Measurements from ENCODE around the gene GABRA5. TPM values are rescaled to one million over a fixed set of nuclear protein-coding genes. Genes with fewer than 3 reads are reported as not detected.
"Not testable (repeated sequence)": the region's sequence is repeated elsewhere in the genome, so short reads cannot be mapped to it uniquely, and the experiment has no call there.

The GABRA5 gene
- total and polyA plus RNA-seq, 4 donors: not detected

GRCh38 chr15:26891448-26892181 is 24.8 kb downstream of the GABRA5 start:
- Histone ChIP-seq H3K9me3 (ENCODE audit: control insufficient read depth, low read length) (no peaks in the 10 kb centered on the region), H3K27me3 (ENCODE audit: control insufficient read depth in 1 of 2, insufficient read depth in 2 of 2, low read length in 1 of 2) (no peaks in the 10 kb centered on the region), H3K4me1 (ENCODE audit: control insufficient read depth in 1 of 2, insufficient read depth in 2 of 2, low read length in 2 of 2) (no peaks in the 10 kb centered on the region), H3K4me3 (ENCODE audit: low read length in 2 of 2) (no peak overlapping the region), H3K27ac (ENCODE audit: low read depth in 1 of 2, low read length in 2 of 2) (no peak overlapping the region), H3K36me3 (ENCODE audit: control insufficient read depth in 1 of 2, insufficient read depth in 2 of 2, low read length in 1 of 2) (no peaks in the 10 kb centered on the region)
- 2 to 3% methylated on average over 37 of the region's 37 CpGs for WGBS, 2 donors
- ATAC-seq (ENCODE audit: low FRiP score) (no peak), DNase-seq (peak in 1 of 2 donors; percentile 80)
- intact Hi-C loops (cut with DNase I): loop anchor here (5.0 to 10.0 kb wide), 2 partner anchors 126 to 1233 kb away; no protein-coding TSS in a partner anchor

DNA sequence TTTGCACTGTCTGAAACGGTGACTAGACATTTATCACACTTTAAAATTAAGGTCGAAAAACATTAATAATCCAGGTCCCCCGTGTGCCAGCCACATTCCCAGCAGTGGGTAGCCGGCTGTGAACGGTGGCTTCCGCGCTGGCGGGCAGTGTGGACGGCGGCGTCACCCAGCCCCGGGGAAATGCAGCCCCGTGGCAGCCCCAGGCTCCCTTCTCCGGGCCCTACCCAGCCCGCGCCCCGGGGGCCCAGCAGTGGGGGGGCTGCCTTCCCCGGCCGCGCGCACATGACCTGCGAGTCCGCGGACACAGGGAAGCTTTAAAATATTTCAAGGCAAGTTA is 25.3 kb downstream of the GABRA5 start:
- intact Hi-C loops (cut with DNase I): loop anchor here (5.0 to 10.0 kb wide), 2 partner anchors 125 to 1233 kb away; no protein-coding TSS in a partner anchor
- 1 to 10% methylated on average over 24 of the region's 24 CpGs for WGBS, 2 donors
- DNase-seq (peak in 1 of 2 donors; percentile 43), ATAC-seq (ENCODE audit: low FRiP score) (no peak)
- Histone ChIP-seq H3K36me3 (ENCODE audit: control insufficient read depth in 1 of 2, insufficient read depth in 2 of 2, low read length in 1 of 2) (no peaks in the 10 kb centered on the region), H3K4me3 (ENCODE audit: low read length in 2 of 2) (no peak overlapping the region), H3K9me3 (ENCODE audit: control insufficient read depth, low read length) (no peaks in the 10 kb centered on the region), H3K27ac (ENCODE audit: low read depth in 1 of 2, low read length in 2 of 2) (no peak overlapping the region), H3K4me1 (ENCODE audit: control insufficient read depth in 1 of 2, insufficient read depth in 2 of 2, low read length in 2 of 2) (no peaks in the 10 kb centered on the region), H3K27me3 (ENCODE audit: control insufficient read depth in 1 of 2, insufficient read depth in 2 of 2, low read length in 1 of 2) (no peaks in the 10 kb centered on the region)

DNA sequence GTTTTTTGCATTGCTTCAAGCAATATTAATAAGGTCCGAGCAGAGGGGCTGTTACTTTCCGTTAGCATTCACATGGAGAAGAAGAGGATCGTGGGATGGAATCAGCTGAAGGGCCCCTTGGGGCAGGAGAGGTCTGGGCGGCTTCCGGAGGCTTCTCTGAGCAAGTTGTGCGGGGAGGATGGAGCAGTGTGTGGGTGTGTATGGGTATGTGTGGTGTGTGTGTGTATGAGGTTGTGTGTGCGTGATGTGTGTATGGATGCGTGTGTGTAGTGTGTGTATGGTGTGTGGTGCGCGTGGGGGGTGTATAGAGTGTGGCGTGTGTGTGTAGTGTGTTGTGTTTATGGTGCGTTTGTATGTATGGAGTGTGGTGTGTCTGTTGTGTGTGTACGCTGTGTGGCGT is 25.8 kb downstream of the GABRA5 start:
- DNase-seq: peak in 1 of 2 donors; percentile 51
- no peak overlapping the region for H3K4me3 ChIP-seq (ENCODE audit: low read length in 2 of 2)
- no peak for ATAC-seq (ENCODE audit: low FRiP score)
- no peaks in the 10 kb centered on the region for H3K27me3 ChIP-seq (ENCODE audit: control insufficient read depth in 1 of 2, insufficient read depth in 2 of 2, low read length in 1 of 2)
- intact Hi-C loops (cut with DNase I): loop anchor here (5.0 to 10.0 kb wide), 2 partner anchors 125 to 1232 kb away; no protein-coding TSS in a partner anchor
- H3K4me1 ChIP-seq (ENCODE audit: control insufficient read depth in 1 of 2, insufficient read depth in 2 of 2, low read length in 2 of 2): no peaks in the 10 kb centered on the region
- no peaks in the 10 kb centered on the region for H3K9me3 ChIP-seq (ENCODE audit: control insufficient read depth, low read length)
- no peak overlapping the region for H3K27ac ChIP-seq (ENCODE audit: low read depth in 1 of 2, low read length in 2 of 2)
- WGBS, 2 donors: 59 to 68% methylated on average over 14 of the region's 14 CpGs
- no peaks in the 10 kb centered on the region for H3K36me3 ChIP-seq (ENCODE audit: control insufficient read depth in 1 of 2, insufficient read depth in 2 of 2, low read length in 1 of 2)

GRCh38 chr15:26893351-26894065 is 26.6 kb downstream of the GABRA5 start:
- no peaks in the 10 kb centered on the region for H3K27me3 ChIP-seq (ENCODE audit: control insufficient read depth in 1 of 2, insufficient read depth in 2 of 2, low read length in 1 of 2)
- 65 to 81% methylated on average over 35 of the region's 35 CpGs for WGBS, 2 donors
- no peak overlapping the region for H3K27ac ChIP-seq (ENCODE audit: low read depth in 1 of 2, low read length in 2 of 2)
- H3K36me3 ChIP-seq (ENCODE audit: control insufficient read depth in 1 of 2, insufficient read depth in 2 of 2, low read length in 1 of 2): no peaks in the 10 kb centered on the region
- H3K9me3 ChIP-seq (ENCODE audit: control insufficient read depth, low read length): no peaks in the 10 kb centered on the region
- DNase-seq (peak in 1 of 2 donors; percentile 62), ATAC-seq (ENCODE audit: low FRiP score) (no peak)
- intact Hi-C loops (cut with DNase I): loop anchor here (5.0 to 10.0 kb wide), 2 partner anchors 124 to 1231 kb away; no protein-coding TSS in a partner anchor
- no peaks in the 10 kb centered on the region for H3K4me1 ChIP-seq (ENCODE audit: control insufficient read depth in 1 of 2, insufficient read depth in 2 of 2, low read length in 2 of 2)
- H3K4me3 ChIP-seq (ENCODE audit: low read length in 2 of 2): no peak overlapping the region

- Histone ChIP-seq H3K4me1 (ENCODE audit: control insufficient read depth in 1 of 2, insufficient read depth in 2 of 2, low read length in 2 of 2) (no peaks in the 10 kb centered on the region), H3K9me3 (ENCODE audit: control insufficient read depth, low read length) (no peaks in the 10 kb centered on the region), H3K27me3 (ENCODE audit: control insufficient read depth in 1 of 2, insufficient read depth in 2 of 2, low read length in 1 of 2) (no peaks in the 10 kb centered on the region), H3K27ac (ENCODE audit: low read depth in 1 of 2, low read length in 2 of 2) (no peak overlapping the region), H3K4me3 (ENCODE audit: low read length in 2 of 2) (no peak overlapping the region), H3K36me3 (ENCODE audit: control insufficient read depth in 1 of 2, insufficient read depth in 2 of 2, low read length in 1 of 2) (no peaks in the 10 kb centered on the region)
- ATAC-seq (ENCODE audit: low FRiP score) (no peak), DNase-seq (no peak)
- intact Hi-C loops (cut with DNase I): loop anchor here (5.0 to 10.0 kb wide), 2 partner anchors 123 to 1231 kb away; no protein-coding TSS in a partner anchor
- WGBS, 2 donors: 48 to 59% methylated on average over 26 of the region's 26 CpGs
These were observed 27.3 kb downstream of the GABRA5 start for GRCh38 chr15:26894181-26894580.

DNA sequence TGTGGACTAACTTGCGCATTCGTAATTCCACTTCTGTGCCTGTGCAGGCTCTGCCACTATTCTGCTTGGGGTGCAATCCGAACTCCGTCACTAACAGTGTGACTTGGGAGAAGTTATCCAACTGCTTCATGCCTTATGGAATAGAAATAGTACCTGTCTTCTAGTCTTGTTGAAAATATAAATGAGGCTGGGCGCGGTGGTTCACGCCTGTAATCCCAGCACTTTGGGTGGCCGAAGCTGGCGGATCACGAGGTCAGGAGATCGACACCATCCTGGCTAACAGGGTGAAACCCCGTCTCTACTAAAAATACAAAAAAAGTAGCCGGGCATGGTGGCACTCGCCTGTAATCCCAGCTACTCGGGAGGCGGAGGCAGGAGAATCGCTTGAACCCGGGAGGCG is 28.5 kb downstream of the GABRA5 start:
- 93 to 94% methylated on average over 19 of the region's 19 CpGs for WGBS, 2 donors
- H3K36me3 ChIP-seq (ENCODE audit: control insufficient read depth in 1 of 2, insufficient read depth in 2 of 2, low read length in 1 of 2); H3K4me1 ChIP-seq (ENCODE audit: control insufficient read depth in 1 of 2, insufficient read depth in 2 of 2, low read length in 2 of 2); H3K27me3 ChIP-seq (ENCODE audit: control insufficient read depth in 1 of 2, insufficient read depth in 2 of 2, low read length in 1 of 2); H3K9me3 ChIP-seq (ENCODE audit: control insufficient read depth, low read length); ATAC-seq (ENCODE audit: low FRiP score); H3K27ac ChIP-seq (ENCODE audit: low read depth in 1 of 2, low read length in 2 of 2); DNase-seq; H3K4me3 ChIP-seq (ENCODE audit: low read length in 2 of 2): not testable (repeated sequence)
- intact Hi-C loops (cut with DNase I): loop anchor here in 1 of 2 donors (10.0 kb wide), 1 partner anchor 1229 kb away; no protein-coding TSS in a partner anchor

DNA sequence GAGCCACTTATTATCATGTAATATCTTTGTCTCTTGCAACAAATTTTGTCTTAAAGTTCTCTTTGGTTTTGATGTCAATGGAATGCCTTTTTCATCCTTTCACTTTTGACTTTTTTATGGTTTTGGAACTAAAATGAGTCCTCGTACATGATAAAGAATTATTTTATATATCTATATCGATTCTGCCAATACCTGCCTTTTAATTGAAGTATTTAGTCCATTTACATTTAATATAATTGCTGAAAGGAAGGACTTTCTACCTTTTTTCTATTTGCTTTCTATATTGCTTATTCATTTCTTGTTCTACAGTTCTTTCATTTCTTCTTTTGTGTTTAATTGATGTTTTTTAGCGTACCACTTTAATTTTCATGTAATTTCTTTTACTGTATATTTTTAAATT is 32.8 kb downstream of the GABRA5 start:
- ATAC-seq (ENCODE audit: low FRiP score) (no peak), DNase-seq (no peak)
- intact Hi-C loops (cut with DNase I): loop anchor here in 1 of 2 donors (10.0 kb wide), 1 partner anchor 1225 kb away; no protein-coding TSS in a partner anchor
- 92 to 93% methylated on average over 3 of the region's 3 CpGs for WGBS, 2 donors
- Histone ChIP-seq H3K4me1 (ENCODE audit: control insufficient read depth in 1 of 2, insufficient read depth in 2 of 2, low read length in 2 of 2) (no peaks in the 10 kb centered on the region), H3K36me3 (ENCODE audit: control insufficient read depth in 1 of 2, insufficient read depth in 2 of 2, low read length in 1 of 2) (no peaks in the 10 kb centered on the region), H3K4me3 (ENCODE audit: low read length in 2 of 2) (no peak overlapping the region), H3K9me3 (ENCODE audit: control insufficient read depth, low read length) (no peaks in the 10 kb centered on the region), H3K27me3 (ENCODE audit: control insufficient read depth in 1 of 2, insufficient read depth in 2 of 2, low read length in 1 of 2) (no peaks in the 10 kb centered on the region), H3K27ac (ENCODE audit: low read depth in 1 of 2, low read length in 2 of 2) (no peak overlapping the region)

GRCh38 chr15:26901041-26901440 is 34.2 kb downstream of the GABRA5 start:
- no peaks in the 10 kb centered on the region for H3K36me3 ChIP-seq (ENCODE audit: control insufficient read depth in 1 of 2, insufficient read depth in 2 of 2, low read length in 1 of 2)
- H3K9me3 ChIP-seq (ENCODE audit: control insufficient read depth, low read length): no peaks in the 10 kb centered on the region
- ATAC-seq (ENCODE audit: low FRiP score): no peak
- WGBS, 2 donors: 66 to 70% methylated on average over 4 of the region's 4 CpGs
- no peaks in the 10 kb centered on the region for H3K4me1 ChIP-seq (ENCODE audit: control insufficient read depth in 1 of 2, insufficient read depth in 2 of 2, low read length in 2 of 2)
- no peak overlapping the region for H3K27ac ChIP-seq (ENCODE audit: low read depth in 1 of 2, low read length in 2 of 2)
- H3K4me3 ChIP-seq (ENCODE audit: low read length in 2 of 2): no peak overlapping the region
- intact Hi-C loops (cut with DNase I): no loop called here
- no peak for DNase-seq
- H3K27me3 ChIP-seq (ENCODE audit: control insufficient read depth in 1 of 2, insufficient read depth in 2 of 2, low read length in 1 of 2): no peaks in the 10 kb centered on the region

All from aorta (tissue), 5 donors.